A549 (cell line): ENCODE results near the gene YTHDF2. TPM values are rescaled to one million over a fixed set of nuclear protein-coding genes. Genes with fewer than 3 reads are reported as not detected.

Experiments
- ATAC-seq, 2 experiments: fragments of 200-7000 bp in 1 of 2; fragments of >200 bp in 1 of 2; cut with Nextera tagmentation in 1 of 2; cut with Tn5 transposase in 1 of 2; 3 replicates each; pipeline versions ENCODE4 v1.8.0 to v1.9.1; 2018 to 2020; ENCODE audit warnings: mild to moderate bottlenecking in 1 of 2, moderate library complexity in 1 of 2
- CTCF ChIA-PET: fragments of 300-600 bp; sonication (Branson Sonifier 250); formaldehyde crosslinking; extraction: SDS; loops from one replicate; lab custom pipeline; 2021; ENCODE audit warnings: antibody characterized with exemption, inconsistent platforms; lab: Yijun Ruan, JAX
- POLR2A ChIA-PET: fragments of 350-600 bp; formaldehyde crosslinking; extraction: SDS; loops from one replicate; lab custom pipeline; 2021; ENCODE audit warnings: antibody characterized with exemption, inconsistent platforms; lab: Yijun Ruan, JAX
- DNase-seq, 2 experiments: peaks; one replicate each; pipeline versions ENCODE4 v3.0.0 to v3.0.0-alpha.2; 2011 to 2016; ENCODE audit warnings: low read depth in 1 of 2, low spot score in 1 of 2
- FAIRE-seq: peaks from 2 replicates; lab custom pipeline; 2011; peaks lifted over from hg19 to GRCh38; lab: Jason Lieb, UNC
- H3K27ac ChIP-seq, 2 experiments: fragments of >200 bp; sonication (Bioruptor Twin); formaldehyde crosslinking; 3 replicates each; pipeline ENCODE4 v1.5.1; 2016 to 2017
- H3K4me1 ChIP-seq: fragments of >200 bp; sonication (Bioruptor Twin); formaldehyde crosslinking; 3 replicates; pipeline ENCODE4 v1.6.1; 2016
- H3K4me2 ChIP-seq: fragments of >200 bp; sonication (Bioruptor Twin); formaldehyde crosslinking; 3 replicates; pipeline ENCODE4 v1.6.1; 2016
- H3K4me3 ChIP-seq: fragments of >200 bp; sonication (Bioruptor Twin); formaldehyde crosslinking; 3 replicates; pipeline ENCODE4 v1.5.1; 2016
- H3K9me3 ChIP-seq: fragments of >200 bp; sonication (Bioruptor Twin); formaldehyde crosslinking; 3 replicates; pipeline ENCODE4 v1.6.1; 2016
- BHLHE40 ChIP-seq: IDR thresholded peaks from 2 replicates; pipeline ENCODE4 v1.6.1; 2012; ENCODE audit warnings: low read depth, low read length, inconsistent platforms
- CBX2 ChIP-seq: fragments of 200-600 bp; sonication (generic); IDR thresholded peaks from 2 replicates; pipeline ENCODE4 v1.6.1; 2016; ENCODE audit warnings: low read depth, mild to moderate bottlenecking, borderline replicate concordance
- CBX8 ChIP-seq: fragments of 200-600 bp; sonication (generic); IDR thresholded peaks from 2 replicates; pipeline ENCODE4 v1.6.1; 2016
- CEBPB ChIP-seq, 2 experiments: fragments of >200 bp in 1 of 2; sonication (Bioruptor Twin) in 1 of 2; formaldehyde crosslinking in 1 of 2; IDR thresholded peaks; 2 replicates each; pipeline ENCODE4 v1.6.1; 2012 to 2016
- CHD4 ChIP-seq: fragments of 200-600 bp; sonication (generic); IDR thresholded peaks from 2 replicates; pipeline ENCODE4 v1.6.1; 2016; ENCODE audit warnings: antibody characterized with exemption, mild to moderate bottlenecking, borderline replicate concordance
- CTCF ChIP-seq: fragments of >200 bp; sonication (Bioruptor Twin); formaldehyde crosslinking; IDR thresholded peaks from 3 replicates; pipeline ENCODE4 v1.5.1; 2016
- EHF ChIP-seq: fragments of 250-450 bp; sonication (Bioruptor Pico); IDR thresholded peaks from 2 replicates; pipeline ENCODE4 v1.5.0; 2020; ENCODE audit warnings: mild to moderate bottlenecking
- EP300 ChIP-seq, 2 experiments: fragments of >200 bp; sonication (Bioruptor Twin); formaldehyde crosslinking; IDR thresholded peaks; 2 replicates in 1 of 2; 3 replicates in 1 of 2; pipeline ENCODE4 v1.6.1; 2016 to 2017
- FOSB ChIP-seq: fragments of 250-450 bp; sonication (Bioruptor Pico); IDR thresholded peaks from 2 replicates; pipeline ENCODE4 v1.5.0; 2020; ENCODE audit warnings: mild to moderate bottlenecking, moderate library complexity
- FOXS1 ChIP-seq: fragments of 250-450 bp; sonication (Bioruptor Pico); IDR thresholded peaks from 2 replicates; pipeline ENCODE4 v1.5.0; 2020; ENCODE audit warnings: mild to moderate bottlenecking, moderate library complexity
- GATA3 ChIP-seq: IDR thresholded peaks from 2 replicates; pipeline ENCODE4 v1.6.1; 2012; ENCODE audit warnings: borderline replicate concordance
- HOXB5 ChIP-seq: fragments of 250-450 bp; sonication (Bioruptor Pico); IDR thresholded peaks from 2 replicates; pipeline ENCODE4 v1.5.0; 2020; ENCODE audit warnings: mild to moderate bottlenecking, moderate library complexity
- NR3C1 ChIP-seq: fragments of >200 bp; sonication (Bioruptor Twin); formaldehyde crosslinking; IDR thresholded peaks from 3 replicates; pipeline ENCODE4 v1.6.1; 2017
- POLR2AphosphoS2 ChIP-seq: conservative IDR thresholded peaks from 2 replicates; pipeline ENCODE4 v1.6.1; 2012; ENCODE audit warnings: low read length, improper control_type of control experiment, inconsistent platforms
- RAD21 ChIP-seq, 2 experiments: fragments of >200 bp in 1 of 2; sonication (Bioruptor Twin) in 1 of 2; formaldehyde crosslinking in 1 of 2; IDR thresholded peaks in 1 of 2; conservative IDR thresholded peaks in 1 of 2; 2 replicates in 1 of 2; 3 replicates in 1 of 2; pipeline ENCODE4 v1.6.1; 2012 to 2018; ENCODE audit warnings: inconsistent platforms in 1 of 2
- REST ChIP-seq: fragments of 200-600 bp; sonication (generic); IDR thresholded peaks from 2 replicates; pipeline ENCODE4 v1.6.1; 2016; ENCODE audit warnings: antibody characterized with exemption, mild to moderate bottlenecking, moderate library complexity
- RNF2 ChIP-seq: fragments of 200-600 bp; sonication (generic); IDR thresholded peaks from 2 replicates; pipeline ENCODE4 v1.6.1; 2016; ENCODE audit warnings: low read depth, mild to moderate bottlenecking, antibody characterized with exemption, moderate library complexity, borderline replicate concordance
- SMC3 ChIP-seq: fragments of >200 bp; sonication (Bioruptor Twin); formaldehyde crosslinking; IDR thresholded peaks from 3 replicates; pipeline ENCODE4 v1.6.1; 2018; ENCODE audit warnings: inconsistent platforms
- SREBF2 ChIP-seq: fragments of 450-650 bp; IDR thresholded peaks from 2 replicates; pipeline ENCODE4 v1.6.1; 2014; ENCODE audit warnings: mild to moderate bottlenecking, moderate library complexity
- TFCP2L1 ChIP-seq: fragments of 250-450 bp; sonication (Bioruptor Pico); IDR thresholded peaks from 2 replicates; pipeline ENCODE4 v1.5.0; 2021; ENCODE audit warnings: mild to moderate bottlenecking
- WGBS: methylation state at CpG from one replicate; pipeline ENCODE4 v1.1.6; 2017; ENCODE audit errors: missing lambda C conversion rate; 5-methylcytosine and 5-hydroxymethylcytosine counted together
- polyA plus RNA-seq, 4 experiments: library from polyadenylated mRNA; depleted of rRNA in 3 of 4; stranded (reverse); fragments of >200 nt; fragmentation: RNase III in 1 of 4; extraction: RNeasy Plus Mini Kit Qiagen cat#74134 plus additional on column Dnase treatment in 1 of 4; gene quantifications; 2 replicates in 3 of 4; 3 replicates in 1 of 4; pipeline ENCODE4 v1.2.3, GENCODE V29; 2011 to 2017
- TF ChIP-seq, protein P1 (sequence below): IDR thresholded peaks from 2 replicates; pipeline ENCODE4 v1.6.1; 2012; ENCODE audit warnings: low read depth, borderline replicate concordance
- TF ChIP-seq, protein P2 (sequence below): fragments of 250-450 bp; sonication (Bioruptor Pico); IDR thresholded peaks from 2 replicates; pipeline ENCODE4 v1.5.0; 2021; ENCODE audit warnings: mild to moderate bottlenecking, moderate library complexity, borderline replicate concordance
- TF ChIP-seq, protein P3 (sequence below): fragments of >200 bp; sonication (Bioruptor Twin); formaldehyde crosslinking; IDR thresholded peaks from 2 replicates; pipeline ENCODE4 v1.6.1; 2016

YTHDF2 gene
- polyA plus RNA-seq, 2 of the 4 experiments (the other 2 are of a cell fraction): 53.2 to 55.6 TPM

DNA sequence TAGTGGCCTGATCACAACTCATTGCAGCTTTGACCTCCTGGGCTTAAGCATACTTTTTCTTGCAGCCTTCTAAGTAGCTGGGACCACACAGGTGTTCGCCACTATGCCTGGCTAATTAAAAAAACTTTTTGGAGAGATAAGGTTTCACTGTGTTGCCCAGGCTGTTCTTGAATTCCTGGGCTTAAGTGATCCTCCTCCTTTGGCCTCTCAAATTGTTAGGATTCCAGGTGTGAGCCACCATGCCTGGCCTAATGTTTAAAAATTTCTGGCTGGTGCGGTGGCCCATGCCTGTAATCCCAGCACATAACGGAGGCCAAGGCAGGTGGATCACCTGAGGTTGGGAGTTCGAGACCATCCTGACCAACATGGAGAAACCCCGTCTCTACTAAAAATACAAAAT, 24.4 kb downstream of the YTHDF2 start:
- 100% methylated on average over 5 of the region's 5 CpGs for WGBS
- Histone ChIP-seq H3K4me2 (no peak overlapping the region), H3K4me1 (no peaks in the 10 kb centered on the region), H3K4me3 (no peak overlapping the region), H3K27ac (no peak overlapping the region), H3K9me3 (no peaks in the 10 kb centered on the region)
- FAIRE-seq (no peak), ATAC-seq (no peak), DNase-seq (no peak)
- TF ChIP-seq HOXB5: no peak
- no peak for TF ChIP-seq GATA3
- no peak for TF ChIP-seq REST
- TF ChIP-seq POLR2AphosphoS2: no peak
- TF ChIP-seq FOXS1 (CRISPR knock-in tag): no peak
- TF ChIP-seq RAD21 (conservative IDR thresholded peaks at IDR 0.05 in 1 of 2, IDR thresholded peaks at IDR 0.05 in 1 of 2): no peak
- no peak for TF ChIP-seq NR3C1
- TF ChIP-seq CBX2: no peak
- no peak for TF ChIP-seq EHF (CRISPR knock-in tag)
- no peak for TF ChIP-seq CHD4
- TF ChIP-seq, protein P1, sequence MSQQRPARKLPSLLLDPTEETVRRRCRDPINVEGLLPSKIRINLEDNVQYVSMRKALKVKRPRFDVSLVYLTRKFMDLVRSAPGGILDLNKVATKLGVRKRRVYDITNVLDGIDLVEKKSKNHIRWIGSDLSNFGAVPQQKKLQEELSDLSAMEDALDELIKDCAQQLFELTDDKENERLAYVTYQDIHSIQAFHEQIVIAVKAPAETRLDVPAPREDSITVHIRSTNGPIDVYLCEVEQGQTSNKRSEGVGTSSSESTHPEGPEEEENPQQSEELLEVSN: no peak
- no peak for TF ChIP-seq FOSB (CRISPR knock-in tag)
- TF ChIP-seq EP300 (IDR thresholded peaks at IDR 0.05): no peak
- no peak for TF ChIP-seq BHLHE40
- POLR2A ChIA-PET: no interaction called here
- CTCF ChIA-PET: interaction anchor here (0.6 to 1.1 kb wide), 3 partner anchors 10 to 113 kb away, joined by 3 to 4 read pairs (median 3); no protein-coding TSS in a partner anchor

GRCh38 chr1:28766532-28767183, 29.9 kb downstream of the YTHDF2 start:
- H3K4me3 ChIP-seq: no peak overlapping the region
- no peak overlapping the region for H3K4me2 ChIP-seq
- DNase-seq (no peak), FAIRE-seq (no peak), ATAC-seq (no peak)
- no peak for TF ChIP-seq CBX8
- 0 out of 4 replicates have a peak, but pooled peaks of 1 of the 2 experiments have one; percentile 39 for TF ChIP-seq CEBPB (IDR thresholded peaks at IDR 0.05)
- CTCF ChIA-PET: no interaction called here
- POLR2A ChIA-PET: no interaction called here
- H3K9me3 ChIP-seq: no peaks in the 10 kb centered on the region
- no peak overlapping the region for H3K27ac ChIP-seq
- WGBS: 74% methylated on average over 2 of the region's 2 CpGs
- no peaks in the 10 kb centered on the region for H3K4me1 ChIP-seq

- DNase-seq (no peak), FAIRE-seq (no peak), ATAC-seq (no peak)
- ChIA-PET POLR2A (interaction anchor here (1.1 kb wide), 1 partner anchor 34 kb away, joined by 3 read pairs; the partner anchor contains the start of gene YTHDF2), CTCF (interaction anchor here (0.6 to 1.2 kb wide), 2 partner anchors 14 to 115 kb away, joined by 3 to 4 read pairs; no protein-coding TSS in a partner anchor)
- 99% methylated on average over 3 of the region's 3 CpGs for WGBS
- no peaks in the 10 kb centered on the region for H3K4me1 ChIP-seq
- no peak overlapping the region for H3K4me3 ChIP-seq
- H3K4me2 ChIP-seq: no peak overlapping the region
- no peak overlapping the region for H3K27ac ChIP-seq
- no peaks in the 10 kb centered on the region for H3K9me3 ChIP-seq
- no peak for TF ChIP-seq SREBF2
- no peak for TF ChIP-seq RNF2
- TF ChIP-seq, protein P2, sequence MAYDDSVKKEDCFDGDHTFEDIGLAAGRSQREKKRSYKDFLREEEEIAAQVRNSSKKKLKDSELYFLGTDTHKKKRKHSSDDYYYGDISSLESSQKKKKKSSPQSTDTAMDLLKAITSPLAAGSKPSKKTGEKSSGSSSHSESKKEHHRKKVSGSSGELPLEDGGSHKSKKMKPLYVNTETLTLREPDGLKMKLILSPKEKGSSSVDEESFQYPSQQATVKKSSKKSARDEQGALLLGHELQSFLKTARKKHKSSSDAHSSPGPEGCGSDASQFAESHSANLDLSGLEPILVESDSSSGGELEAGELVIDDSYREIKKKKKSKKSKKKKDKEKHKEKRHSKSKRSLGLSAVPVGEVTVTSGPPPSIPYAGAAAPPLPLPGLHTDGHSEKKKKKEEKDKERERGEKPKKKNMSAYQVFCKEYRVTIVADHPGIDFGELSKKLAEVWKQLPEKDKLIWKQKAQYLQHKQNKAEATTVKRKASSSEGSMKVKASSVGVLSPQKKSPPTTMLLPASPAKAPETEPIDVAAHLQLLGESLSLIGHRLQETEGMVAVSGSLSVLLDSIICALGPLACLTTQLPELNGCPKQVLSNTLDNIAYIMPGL (CRISPR knock-in tag): no peak
- TF ChIP-seq, protein P3, sequence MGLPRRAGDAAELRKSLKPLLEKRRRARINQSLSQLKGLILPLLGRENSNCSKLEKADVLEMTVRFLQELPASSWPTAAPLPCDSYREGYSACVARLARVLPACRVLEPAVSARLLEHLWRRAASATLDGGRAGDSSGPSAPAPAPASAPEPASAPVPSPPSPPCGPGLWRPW: no peak
- no peak for TF ChIP-seq SMC3
- TF ChIP-seq TFCP2L1 (CRISPR knock-in tag): no peak
- no peak for TF ChIP-seq CHD4
- no peak for TF ChIP-seq CTCF
Measured at GRCh38 chr1:28770601-28771165, 33.9 kb downstream of the YTHDF2 start.
